K562 (cell line): ENCODE data around the gene DTX3. TPM values are rescaled to one million over a fixed set of nuclear protein-coding genes. Genes with fewer than 3 reads are reported as not detected.

Source experiments
- ATF3 ChIP-seq, 2 experiments: fragments of 450-650 bp in 1 of 2; sonication (generic) in 1 of 2; formaldehyde crosslinking in 1 of 2; IDR thresholded peaks in 1 of 2; conservative IDR thresholded peaks in 1 of 2; 2 replicates each; pipeline versions ENCODE4 v1.6.1 to v1.8.1; 2016 to 2023; ENCODE audit warnings: mild to moderate bottlenecking in 2 of 2, moderate library complexity in 2 of 2, inconsistent platforms in 1 of 2, missing genetic modification reagents in 1 of 2
- CREM ChIP-seq: IDR thresholded peaks from 2 replicates; pipeline ENCODE4 v1.6.1; 2014; ENCODE audit warnings: antibody characterized with exemption, low read depth
- CXXC5 ChIP-seq: fragments of 250-450 bp; sonication (Bioruptor Pico); IDR thresholded peaks from 2 replicates; pipeline ENCODE4 v1.8.0; 2022; ENCODE audit warnings: inconsistent platforms, mild to moderate bottlenecking, moderate library complexity
- DIDO1 ChIP-seq: fragments of 450-650 bp; IDR thresholded peaks from 2 replicates; pipeline ENCODE4 v1.6.1; 2016; ENCODE audit warnings: low read depth, missing biosample characterization, missing genetic modification characterization
- ID3 ChIP-seq, 2 experiments: fragments of 250-450 bp in 1 of 2; fragments of 450-650 bp in 1 of 2; sonication (Bioruptor Pico) in 1 of 2; IDR thresholded peaks; 2 replicates each; pipeline versions ENCODE4 v1.6.1 to v1.8.0; 2016 to 2021; ENCODE audit warnings: mild to moderate bottlenecking in 2 of 2, moderate library complexity in 2 of 2, missing compliant biosample characterization in 1 of 2, missing genetic modification characterization in 1 of 2
- ZNF134 ChIP-seq: fragments of 250-450 bp; sonication (Bioruptor Pico); conservative IDR thresholded peaks from 2 replicates; pipeline ENCODE4 v1.4.0; 2020
- polyA plus RNA-seq, 8 experiments: library from polyadenylated mRNA; depleted of rRNA in 4 of 8; stranded (reverse) in 5 of 8; unstranded in 3 of 8; fragments of >200 nt; fragmentation: Nextera tagmentation in 2 of 8; fragmentation: Illumina TruSeq in 1 of 8; extraction: Ambion mirVana in 2 of 8; extraction: Trizol in 1 of 8; gene quantifications; 2 replicates each; pipeline versions ENCODE4 v1.2.1 to v1.2.3, GENCODE V29; 2011 to 2014; ENCODE audit warnings: inconsistent platforms in 1 of 8, missing spikeins in 1 of 8
- total RNA-seq, 7 experiments: library from RNA; depleted of rRNA in 6 of 7; stranded (reverse); fragments of >200 nt in 6 of 7; fragmentation: Illumina TruSeq in 2 of 7; extraction: Trizol in 2 of 7; gene quantifications; 2 replicates each; pipeline versions ENCODE4 v1.2.1 to v1.2.3, GENCODE V29; 2011 to 2021; ENCODE audit warnings: low replicate concordance in 1 of 7

Gene DTX3
- total and polyA plus RNA-seq, 9 of the 15 experiments (the other 6 are each of a cell fraction or from before 2014, with no cell fraction given): 0.03 to 0.09 (median 0.06) TPM; not detected in 6

GRCh38 chr12:57590864-57591781 lies 13.5 kb upstream of the DTX3 start, which contains the start of gene PIP4K2C (continued):
- TF ChIP-seq CXXC5 (CRISPR knock-in tag) (peak; percentile 97), ATF3 (IDR thresholded peaks at IDR 0.05) (0 out of 2 replicates have a peak, but pooled peaks have one; percentile 11), ATF3 (CRISPR knock-in tag; conservative IDR thresholded peaks at IDR 0.05) (no peak), CREM (peak; percentile 74), ID3 (CRISPR knock-in tag; IDR thresholded peaks at IDR 0.05) (no peak), ID3 (tag; IDR thresholded peaks at IDR 0.05) (no peak), ZNF134 (CRISPR knock-in tag) (no peak), DIDO1 (no peak)
